HG02798 (cell line): ENCODE data around the gene ZNF316.
"Not testable (repeated sequence)": the region's sequence is repeated elsewhere in the genome, so short reads cannot be mapped to it uniquely, and the experiment has no call there.

ENCODE experiments used
- ATAC-seq: cut with Tn5 transposase; IDR thresholded peaks from one replicate; pipeline ENCODE4 v1.9.1; 2021; ENCODE audit warnings: mild to moderate bottlenecking; ENCODE audit not compliant: unreplicated experiment, poor library complexity

ZNF316 gene

DNA sequence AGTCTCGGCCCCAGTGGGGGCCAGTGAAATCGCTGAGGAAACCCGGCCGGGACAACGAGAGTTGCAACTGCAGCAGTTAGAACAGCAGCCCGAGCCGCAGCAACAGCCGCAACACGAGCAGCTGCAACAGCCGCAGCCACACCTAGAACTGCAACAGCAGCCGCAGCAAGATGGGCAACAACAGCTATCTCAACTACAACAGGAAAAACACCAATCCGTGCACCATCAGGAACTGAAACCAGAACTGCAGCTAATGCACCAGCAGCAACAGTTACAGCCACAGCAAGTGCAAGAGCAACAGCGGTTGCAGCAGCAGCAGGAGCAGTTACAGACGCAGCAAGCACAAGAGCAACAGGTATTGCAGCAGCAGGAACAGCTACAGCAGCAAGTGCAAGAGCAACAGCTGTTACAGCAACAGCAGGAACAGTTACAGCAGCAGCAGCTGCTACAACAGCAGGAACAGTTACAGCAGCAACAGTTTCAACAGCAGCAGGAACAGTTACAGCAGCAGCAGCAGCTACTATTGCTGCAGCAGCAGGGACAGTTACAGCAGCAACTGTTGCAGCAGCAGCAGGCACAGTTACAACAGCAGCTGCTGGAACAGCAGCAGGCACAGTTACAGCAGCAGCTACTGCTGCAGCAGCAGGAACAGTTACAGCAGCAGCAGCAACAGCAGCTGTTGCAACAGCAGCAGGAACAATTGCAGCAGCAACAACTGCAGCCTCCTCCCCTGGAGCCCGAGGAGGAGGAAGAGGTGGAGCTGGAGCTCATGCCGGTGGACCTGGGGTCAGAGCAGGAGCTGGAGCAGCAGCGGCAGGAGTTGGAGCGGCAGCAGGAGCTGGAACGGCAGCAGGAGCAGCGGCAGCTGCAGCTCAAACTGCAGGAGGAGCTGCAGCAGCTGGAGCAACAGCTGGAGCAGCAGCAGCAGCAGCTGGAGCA, 15.7 kb upstream of the ZNF316 start:
- ATAC-seq = no peak

DNA sequence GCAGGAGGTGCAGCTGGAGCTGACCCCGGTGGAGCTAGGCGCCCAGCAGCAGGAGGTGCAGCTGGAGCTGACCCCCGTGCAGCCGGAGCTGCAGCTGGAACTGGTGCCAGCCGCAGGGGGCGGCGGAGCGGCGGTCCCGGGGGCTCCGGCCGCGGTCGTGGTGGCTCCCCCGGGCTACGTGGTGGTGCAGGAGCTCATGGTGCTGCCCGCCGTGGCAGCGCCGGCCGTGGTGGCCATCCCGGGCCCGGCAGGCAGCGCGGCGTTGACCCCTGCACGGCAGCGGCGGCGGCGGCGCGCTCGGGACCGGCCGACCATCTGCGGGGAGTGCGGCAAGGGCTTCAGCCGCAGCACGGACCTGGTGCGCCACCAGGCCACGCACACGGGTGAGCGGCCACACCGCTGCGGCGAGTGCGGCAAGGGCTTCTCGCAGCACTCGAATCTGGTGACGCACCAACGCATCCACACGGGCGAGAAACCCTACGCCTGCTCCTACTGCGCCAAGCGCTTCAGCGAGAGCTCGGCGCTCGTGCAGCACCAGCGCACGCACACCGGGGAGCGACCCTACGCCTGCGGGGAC, 14.9 kb upstream of the ZNF316 start:
- ATAC-seq = no peak

DNA sequence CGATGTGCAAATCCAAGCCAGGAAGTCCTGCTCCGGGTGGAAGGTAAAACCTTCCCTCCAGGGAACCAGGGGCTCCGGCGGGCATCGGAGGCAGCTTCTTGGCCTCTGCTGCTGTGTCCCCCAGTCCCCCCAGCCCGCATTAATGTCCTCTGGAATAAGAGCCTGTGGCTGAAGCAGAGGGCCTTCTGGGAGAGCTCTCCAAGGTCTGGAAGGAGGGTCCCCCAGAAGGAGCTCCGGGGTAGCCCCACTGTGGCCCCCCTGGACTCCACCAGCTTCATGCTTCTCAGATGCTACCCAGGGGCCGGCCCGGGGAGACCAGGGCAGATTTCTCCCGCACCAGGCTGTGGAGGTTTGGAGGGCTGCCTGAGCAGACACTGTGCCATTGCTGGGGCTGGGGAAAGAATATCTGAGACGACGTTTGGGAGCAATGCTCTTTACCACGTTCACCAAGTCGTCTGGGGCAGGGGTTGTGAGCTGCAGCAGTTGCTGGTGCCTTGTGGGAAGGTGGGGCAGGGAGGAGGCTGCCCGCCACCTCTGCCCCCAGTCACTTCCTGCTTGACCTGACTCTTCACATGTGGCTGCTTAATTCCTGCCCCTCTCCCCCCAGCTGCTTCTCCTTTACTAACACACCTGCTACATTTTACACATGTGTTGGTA, 13.4 kb upstream of the ZNF316 start:
- ATAC-seq = no peak

DNA sequence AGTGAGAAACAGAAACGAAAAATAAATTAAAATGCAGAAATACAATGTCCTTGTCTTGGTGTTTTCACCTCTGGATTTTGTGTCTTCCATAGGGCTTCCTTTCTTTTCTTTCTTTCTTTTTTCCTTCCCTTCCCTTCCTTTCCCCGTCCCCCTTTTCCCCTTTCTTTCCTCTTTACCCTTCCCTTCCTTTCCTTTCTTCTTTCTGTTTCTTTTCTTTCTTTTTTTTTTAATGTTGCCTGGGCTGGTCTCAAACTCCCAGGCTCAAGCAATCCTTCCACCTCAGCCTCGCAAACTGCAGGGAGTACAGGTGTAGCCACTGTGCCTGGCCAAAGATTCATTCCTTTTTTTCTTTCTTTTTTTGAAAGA, 12.9 kb upstream of the ZNF316 start:
- no peak for ATAC-seq

DNA sequence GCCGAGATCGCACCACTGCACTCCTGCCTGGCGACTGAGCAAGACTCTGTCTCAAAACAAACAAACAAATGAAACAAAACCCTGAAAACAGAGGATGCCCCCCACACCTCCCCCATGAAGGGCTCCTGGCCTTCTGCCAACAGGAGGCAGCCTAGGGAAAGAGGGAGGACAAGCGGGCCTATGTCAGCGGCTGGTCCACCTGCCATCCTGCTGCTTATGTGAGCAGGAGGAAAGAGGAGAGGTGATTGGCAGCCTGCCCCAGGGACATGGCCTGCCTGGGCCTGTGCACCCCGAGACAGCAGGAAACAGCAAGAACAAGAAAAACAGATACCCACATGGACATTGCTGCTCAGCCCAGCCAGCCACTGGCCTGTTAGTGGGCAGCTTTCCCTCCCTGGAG, 9.1 kb upstream of the ZNF316 start:
- no peak for ATAC-seq

DNA sequence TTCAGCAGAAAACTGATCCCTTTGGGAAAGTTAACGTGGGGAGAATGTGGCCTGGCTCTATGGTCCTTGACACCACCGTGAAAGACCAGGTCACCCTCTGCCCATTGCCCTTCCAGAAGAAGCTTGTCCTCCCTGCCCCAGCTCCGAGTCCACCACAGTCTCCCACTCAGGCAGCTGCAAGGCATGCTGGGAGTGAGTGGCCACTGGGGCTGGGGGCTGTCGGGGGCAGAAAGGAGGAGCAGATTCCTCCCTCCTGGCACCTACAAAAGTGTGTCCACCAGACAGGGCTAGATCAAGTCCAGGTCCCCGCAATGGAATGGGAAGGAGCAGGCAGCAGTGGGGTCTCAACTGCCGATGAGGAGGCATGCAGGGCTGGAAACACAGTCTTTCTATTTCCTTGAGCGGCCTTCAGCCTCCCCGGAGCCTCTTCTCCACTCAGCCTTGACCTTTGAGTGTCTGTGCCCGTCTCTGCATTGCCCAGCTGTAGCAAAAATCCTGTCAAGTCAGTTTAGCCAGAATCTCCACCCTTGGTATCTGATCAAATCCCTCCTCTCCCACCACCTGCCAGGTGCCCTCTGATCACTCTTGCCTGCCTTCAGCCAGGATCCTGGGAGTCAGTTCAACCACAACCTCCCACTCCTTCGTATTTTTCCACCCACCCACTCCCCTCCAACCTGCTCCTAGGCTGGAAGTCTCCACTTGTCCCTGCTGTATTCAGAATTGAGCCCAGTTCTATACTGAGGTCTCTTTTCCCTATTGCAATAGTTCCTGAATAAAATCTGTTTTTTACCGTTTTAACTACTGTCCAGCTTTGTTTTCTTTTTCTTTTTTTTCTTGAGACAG, 6.9 kb upstream of the ZNF316 start:
- ATAC-seq = no peak

DNA sequence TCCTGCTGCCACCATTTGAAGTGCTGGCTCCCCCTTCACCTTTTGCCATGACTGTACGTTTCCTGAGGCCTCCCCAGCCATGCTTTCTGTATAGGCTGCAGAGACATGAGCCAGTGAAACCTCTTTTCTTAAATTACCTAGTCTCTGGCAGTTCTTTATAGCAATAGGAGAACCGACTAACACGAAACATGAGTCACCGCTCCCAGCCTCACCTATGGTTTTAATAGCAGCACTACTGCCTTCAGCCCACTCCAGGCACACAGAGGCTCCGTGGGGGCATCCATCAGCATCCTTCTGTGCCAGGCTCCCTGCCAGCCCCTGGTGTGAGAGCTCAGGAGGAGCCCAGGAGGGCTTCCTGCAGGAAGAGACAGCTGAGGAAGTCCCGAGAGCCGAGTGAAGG, 5.5 kb upstream of the ZNF316 start:
- ATAC-seq = no peak

DNA sequence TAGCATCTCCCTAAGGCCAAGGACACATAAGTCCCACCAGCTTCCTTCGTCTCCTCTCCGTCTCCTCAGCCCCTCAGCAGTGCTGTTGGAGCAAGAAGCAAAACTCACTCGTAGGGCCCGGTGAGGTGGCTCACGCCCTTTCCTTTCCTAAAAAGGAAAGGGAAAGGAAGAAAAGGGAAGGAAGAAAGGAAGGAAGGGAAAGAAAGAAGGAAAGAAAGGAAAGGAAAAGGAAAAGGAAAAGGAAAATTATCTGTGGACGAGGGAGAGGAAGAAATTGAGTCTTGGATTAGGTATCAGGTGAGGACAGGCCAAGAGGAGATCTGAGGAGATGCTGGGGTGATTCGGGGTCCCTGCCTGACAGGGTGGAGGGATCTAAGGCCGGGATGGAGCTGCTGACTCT, 3.1 kb upstream of the ZNF316 start:
- ATAC-seq = no peak

DNA sequence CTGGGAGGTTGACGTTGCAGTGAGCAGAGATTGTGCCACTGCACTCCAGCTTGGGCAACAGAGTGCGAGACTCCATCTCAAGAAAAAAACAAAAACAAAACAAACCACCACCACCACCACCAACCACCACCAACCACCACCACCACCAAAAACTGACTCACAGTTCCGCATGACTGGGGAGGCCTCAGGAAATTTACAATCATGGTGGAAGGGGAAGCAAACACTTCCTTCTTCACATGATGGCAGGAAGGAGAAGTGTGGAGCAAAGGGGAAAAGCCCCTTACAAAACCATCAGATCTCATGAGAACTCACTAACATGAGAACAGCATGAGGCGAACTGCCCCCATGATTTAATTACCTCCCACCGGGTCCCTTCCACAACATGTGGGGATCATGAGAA, 2.1 kb upstream of the ZNF316 start:
- ATAC-seq = not testable (repeated sequence)

DNA sequence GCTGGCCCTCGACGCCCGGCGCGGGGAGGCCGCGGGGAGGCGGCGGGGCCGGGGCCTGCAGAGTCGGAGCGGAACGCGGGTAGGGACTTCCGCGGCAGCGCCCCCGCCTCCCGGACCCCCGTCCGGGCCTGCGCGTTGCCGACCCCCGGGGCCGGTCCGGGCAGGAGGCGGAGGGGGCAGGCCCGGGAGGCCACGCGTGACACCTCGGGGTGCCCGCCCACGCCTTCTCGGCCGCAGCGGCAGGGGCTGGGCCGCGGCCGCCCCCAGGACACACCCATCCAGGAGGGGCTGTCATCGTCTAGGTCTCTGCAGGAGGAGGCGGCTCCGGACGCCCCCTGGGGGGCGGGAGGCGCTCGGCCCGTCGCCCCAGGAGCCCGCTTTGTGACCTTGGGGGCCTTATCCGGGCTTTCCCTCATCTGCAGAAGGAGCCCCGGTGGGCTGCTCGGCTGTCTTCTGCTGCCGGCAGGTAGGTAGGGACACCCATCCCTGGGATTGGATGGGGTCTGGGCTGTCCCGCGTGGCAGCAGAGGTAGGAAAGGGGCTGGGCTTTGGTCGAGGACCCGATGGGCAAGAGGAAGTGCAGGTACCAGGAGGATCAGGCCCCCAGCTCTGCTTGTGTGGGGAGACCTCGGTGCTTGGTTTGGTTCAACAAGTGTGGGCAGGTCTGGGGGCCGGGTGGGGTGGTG, 569 bp downstream of the ZNF316 start:
- peak; percentile 78 for ATAC-seq

DNA sequence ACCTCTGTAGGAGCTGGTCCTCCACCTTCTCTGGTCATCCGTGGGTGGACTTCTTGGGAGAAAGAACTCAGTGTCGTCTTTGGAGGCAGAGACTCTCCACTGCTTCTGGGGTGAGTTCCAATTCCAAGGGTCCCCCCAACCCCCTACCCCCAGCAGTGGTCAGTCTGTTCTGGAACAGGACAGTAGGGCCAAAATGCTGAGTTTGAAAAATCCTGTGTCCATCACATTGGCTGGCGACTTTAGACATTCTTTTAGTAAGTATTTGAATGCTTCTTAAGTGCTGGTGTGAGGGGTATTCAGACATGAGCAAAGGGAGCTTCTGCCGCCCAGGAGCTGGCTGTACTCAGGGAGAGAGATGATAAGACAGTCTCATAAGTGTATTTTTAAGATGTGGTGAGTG, 1.9 kb downstream of the ZNF316 start:
- ATAC-seq = no peak

DNA sequence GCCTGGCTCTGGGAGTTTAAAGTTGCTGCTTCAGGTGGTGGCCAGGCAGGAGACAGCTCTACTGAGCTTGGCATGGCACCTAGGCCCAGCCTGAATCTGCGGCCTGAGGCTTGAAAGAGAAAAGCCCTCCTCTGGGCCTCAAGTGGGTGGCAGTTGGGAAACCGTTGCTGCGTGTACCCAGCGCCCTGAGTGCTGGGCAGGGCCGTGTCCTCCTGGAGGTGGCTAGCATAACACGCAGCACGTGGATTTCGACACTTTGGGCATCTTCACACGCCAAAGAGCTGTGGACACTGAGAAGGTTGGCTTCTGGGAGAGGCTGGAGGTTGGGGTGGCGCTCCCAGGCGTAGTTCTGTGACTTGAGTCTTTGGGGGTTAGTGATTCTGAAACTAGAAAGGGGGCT, 2.5 kb downstream of the ZNF316 start:
- ATAC-seq = no peak

DNA sequence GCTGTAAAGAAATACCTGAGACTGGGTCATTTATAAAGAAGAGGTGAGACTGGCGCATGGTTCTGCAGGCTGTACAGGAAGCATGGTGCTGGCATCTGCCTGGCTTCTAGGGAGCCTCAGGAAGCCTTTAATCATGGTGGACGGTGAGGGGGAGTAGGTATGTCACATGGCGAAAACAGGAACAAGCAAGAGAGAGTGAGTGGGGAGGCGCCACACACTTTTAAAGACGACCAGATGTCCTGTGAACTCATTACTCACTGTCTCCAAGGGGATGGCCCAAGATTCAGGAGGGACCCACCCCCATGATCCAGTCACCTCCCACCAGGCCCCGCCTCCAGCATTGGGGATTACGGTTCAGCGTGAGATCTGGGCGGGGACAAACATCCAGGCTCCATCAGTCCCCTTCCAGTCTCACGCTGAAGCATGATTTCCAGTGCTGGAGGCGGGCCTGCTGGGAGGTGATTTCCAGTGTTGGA, 3.2 kb downstream of the ZNF316 start:
- no peak for ATAC-seq

DNA sequence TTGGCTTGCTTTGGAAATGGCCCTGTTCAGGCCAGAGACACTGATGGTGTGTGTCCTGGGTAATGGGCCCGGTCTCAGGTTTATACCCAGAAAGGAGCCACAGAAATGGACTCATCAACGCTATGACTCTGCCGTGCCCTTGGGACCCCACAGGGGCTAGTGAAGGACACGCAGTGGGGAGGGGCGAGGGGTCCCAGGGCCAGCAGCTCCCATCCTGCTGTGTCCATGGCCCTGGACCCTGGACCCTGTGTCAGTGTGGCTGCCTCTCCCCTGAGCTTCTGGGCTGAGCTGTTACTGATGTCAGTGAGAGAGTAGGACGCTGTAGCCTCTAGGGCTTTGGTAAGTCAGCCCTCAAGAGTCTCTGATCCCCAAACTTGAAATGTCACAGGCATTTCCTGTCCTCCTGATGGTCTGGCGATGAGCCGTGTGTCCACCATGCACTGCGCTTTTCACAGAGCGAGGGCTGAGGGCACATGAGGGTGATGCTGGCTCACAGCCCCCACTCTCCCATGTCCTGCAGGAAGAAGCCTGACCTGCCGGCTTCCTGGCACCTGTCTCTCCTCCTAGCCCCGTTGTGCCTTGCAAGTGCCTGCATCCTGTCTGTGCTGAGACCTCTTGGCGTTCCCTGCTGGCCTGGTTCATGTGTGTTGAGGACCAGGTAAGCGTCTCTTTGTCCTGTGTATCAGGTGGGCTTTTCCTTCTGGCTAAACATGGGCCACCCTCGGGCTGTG, 4.4 kb downstream of the ZNF316 start:
- no peak for ATAC-seq

DNA sequence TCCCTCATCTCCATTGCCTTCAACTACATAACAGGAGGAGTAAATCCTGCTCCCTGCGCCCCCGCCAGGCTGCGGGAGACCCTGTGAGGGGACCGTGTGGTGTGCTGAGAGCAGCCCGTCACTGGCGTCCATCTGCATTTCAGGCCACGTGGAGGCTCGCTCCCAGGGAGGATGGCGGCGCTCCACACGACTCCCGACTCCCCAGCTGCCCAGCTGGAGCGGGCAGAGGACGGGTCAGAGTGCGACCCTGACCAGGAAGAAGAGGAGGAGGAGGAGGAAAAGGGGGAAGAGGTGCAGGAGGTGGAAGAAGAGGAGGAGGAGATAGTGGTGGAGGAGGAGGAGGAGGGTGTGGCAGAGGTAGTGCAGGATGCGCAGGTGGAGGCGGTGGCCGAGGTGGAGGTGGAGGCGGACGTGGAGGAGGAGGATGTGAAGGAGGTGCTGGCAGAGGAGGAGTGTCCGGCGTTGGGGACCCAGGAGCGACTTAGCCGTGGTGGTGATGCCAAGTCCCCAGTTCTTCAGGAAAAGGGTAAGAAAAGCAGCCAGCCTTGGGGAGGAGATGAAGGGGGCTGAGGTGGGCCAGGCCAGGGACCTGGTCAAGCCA, 5.2 kb downstream of the ZNF316 start:
- no peak for ATAC-seq

DNA sequence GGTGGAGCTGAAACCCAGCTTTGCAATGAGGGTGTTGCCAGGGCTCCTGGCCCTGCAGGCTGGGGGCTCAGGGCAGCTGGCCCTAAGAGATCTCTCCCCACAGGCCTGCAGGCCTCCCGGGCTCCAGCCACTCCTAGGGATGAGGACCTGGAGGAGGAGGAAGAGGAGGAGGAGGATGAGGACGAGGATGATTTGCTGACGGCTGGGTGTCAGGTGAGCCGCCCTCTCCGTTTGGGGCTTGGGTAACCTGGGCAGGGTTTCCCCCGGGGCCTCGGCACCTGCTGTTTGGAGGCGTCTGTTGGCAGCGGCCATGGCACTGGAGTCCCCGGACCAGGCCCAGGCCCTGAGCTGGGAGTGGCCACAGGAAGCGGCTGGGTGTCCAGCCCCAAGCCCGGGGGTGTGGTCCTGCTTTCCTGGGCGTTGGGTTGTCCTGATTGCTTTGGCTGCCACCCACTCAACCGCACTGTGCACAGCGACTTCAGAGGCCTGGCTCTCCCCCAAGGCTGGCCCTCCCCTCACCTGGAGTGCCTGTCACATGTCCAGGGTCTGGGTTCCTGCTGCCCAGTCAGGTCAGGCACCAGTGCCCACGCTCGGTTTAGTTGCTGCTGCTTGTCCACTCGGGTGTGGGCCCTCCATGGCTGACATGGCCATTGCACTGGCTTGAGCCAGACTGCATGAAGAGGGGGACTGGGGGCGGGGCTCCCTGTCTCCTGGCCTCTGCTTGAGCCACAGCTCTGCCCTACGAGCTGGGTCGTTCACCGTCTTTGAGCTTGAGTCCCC, 5.9 kb downstream of the ZNF316 start:
- ATAC-seq = no peak

DNA sequence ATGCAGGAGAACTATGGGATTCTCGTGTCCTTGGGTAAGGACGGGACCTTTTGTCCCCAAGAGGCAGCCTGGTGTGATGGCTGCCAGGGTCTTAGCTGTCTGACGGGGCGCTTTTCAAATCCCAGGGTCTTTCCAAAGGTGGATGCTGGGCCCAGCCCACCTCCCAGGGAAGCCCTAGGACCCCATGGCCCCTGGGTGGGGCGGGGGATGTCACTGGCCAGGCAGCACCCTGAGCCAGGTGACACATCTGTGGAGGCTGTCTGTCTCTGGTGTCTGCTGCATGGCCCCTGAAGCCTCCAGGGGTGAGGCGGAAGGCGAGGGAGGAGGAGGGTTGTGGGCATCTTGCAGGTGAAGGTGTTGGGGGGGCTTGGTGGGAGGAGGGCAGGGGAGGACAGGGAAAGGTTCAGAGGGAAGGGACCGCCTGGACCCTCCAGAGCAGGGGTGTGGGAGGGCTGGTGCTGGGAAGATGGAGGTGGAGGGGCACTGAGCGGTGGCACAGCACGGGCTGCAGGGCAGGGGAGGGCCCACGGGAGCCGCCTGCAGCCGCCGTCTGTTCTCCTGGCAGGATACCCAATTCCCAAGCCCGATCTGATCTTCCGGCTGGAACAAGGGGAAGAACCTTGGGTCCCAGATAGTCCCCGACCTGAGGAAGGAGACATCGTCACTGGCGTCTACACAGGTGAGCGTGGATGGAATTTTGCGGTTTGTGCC, 7.0 kb downstream of the ZNF316 start:
- ATAC-seq = no peak

DNA sequence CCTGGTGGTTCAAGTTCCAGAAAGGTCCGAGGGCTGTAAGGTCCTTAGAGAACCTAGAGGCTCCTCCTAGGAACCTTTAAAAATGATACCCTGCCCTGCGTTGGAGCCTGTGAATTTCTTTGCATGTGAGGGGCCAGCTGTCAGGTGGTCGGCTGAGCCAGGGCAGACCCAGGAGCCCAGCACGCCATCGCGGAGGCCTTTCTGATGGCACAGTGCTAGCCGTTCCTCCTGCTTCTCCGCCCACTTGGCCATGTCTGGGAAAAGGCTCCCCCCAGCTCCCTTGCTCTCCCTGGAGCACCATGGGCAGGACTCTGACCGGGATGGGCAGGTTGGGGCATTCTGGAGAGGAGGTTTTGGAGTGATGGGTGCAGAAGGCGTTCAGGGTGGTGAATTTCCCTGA, 7.6 kb downstream of the ZNF316 start:
- no peak for ATAC-seq
